Ovary (tissue), 3 donors: ENCODE results near the gene CACNG6.

Source experiments
- EP300 ChIP-seq: sonication (generic); formaldehyde crosslinking; IDR thresholded peaks from one replicate; pipeline ENCODE4 v1.6.1; 2017; ENCODE audit warnings: antibody characterized with exemption
- POLR2A ChIP-seq: fragments of 450-650 bp; IDR thresholded peaks from one replicate; pipeline ENCODE4 v1.6.1; 2017; ENCODE audit warnings: antibody characterized with exemption, mild to moderate bottlenecking, moderate library complexity
- TF ChIP-seq, protein P1 (sequence below), 3 donors: fragments of 450-650 bp in 2 of 3; fragments of 200-600 bp in 1 of 3; IDR thresholded peaks; one replicate each; pipeline versions ENCODE4 v1.5.1 to v1.8.0; 2016 to 2022; ENCODE audit warnings: antibody characterized with exemption in 3 of 3, mild to moderate bottlenecking in 1 of 3
- donor health status: DM: no; HTN: no; CAD: no.

DNA sequence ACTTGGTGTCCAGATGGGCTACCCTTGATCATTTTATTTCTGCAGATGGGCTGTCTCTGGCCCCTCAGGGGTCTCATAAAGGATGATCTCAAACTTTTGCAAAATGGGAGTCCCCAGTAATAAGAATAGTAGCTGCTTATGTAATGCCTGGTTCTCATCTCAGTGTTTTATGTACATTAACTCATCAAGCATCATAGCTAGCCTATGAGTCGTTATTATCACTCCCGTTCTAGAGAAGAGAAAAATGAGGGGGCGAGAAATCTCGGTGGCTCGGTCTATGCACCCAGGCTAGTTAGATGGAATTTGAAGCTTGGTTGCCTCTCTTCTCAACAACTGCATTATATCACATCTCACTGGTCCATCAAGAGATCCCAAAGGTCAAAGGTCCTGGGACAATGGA is 3.4 kb downstream of the CACNG6 start:
- TF ChIP-seq, protein P1, sequence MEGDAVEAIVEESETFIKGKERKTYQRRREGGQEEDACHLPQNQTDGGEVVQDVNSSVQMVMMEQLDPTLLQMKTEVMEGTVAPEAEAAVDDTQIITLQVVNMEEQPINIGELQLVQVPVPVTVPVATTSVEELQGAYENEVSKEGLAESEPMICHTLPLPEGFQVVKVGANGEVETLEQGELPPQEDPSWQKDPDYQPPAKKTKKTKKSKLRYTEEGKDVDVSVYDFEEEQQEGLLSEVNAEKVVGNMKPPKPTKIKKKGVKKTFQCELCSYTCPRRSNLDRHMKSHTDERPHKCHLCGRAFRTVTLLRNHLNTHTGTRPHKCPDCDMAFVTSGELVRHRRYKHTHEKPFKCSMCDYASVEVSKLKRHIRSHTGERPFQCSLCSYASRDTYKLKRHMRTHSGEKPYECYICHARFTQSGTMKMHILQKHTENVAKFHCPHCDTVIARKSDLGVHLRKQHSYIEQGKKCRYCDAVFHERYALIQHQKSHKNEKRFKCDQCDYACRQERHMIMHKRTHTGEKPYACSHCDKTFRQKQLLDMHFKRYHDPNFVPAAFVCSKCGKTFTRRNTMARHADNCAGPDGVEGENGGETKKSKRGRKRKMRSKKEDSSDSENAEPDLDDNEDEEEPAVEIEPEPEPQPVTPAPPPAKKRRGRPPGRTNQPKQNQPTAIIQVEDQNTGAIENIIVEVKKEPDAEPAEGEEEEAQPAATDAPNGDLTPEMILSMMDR (IDR thresholded peaks at IDR 0.05) = no peak
- TF ChIP-seq EP300 (no peak), POLR2A (no peak)
